Ishikawa (cell line): ENCODE data around the gene PSD4.
A peak's percentile ranks its signal among the peaks of the same experiment; 100 is the strongest.

Experiments
- CEBPB ChIP-seq: IDR thresholded peaks from 2 replicates; pipeline ENCODE4 v1.6.1; 2012
- CREB1 ChIP-seq: IDR thresholded peaks from 2 replicates; pipeline ENCODE4 v1.6.1; 2012; ENCODE audit warnings: low read depth
- EGR1 ChIP-seq: IDR thresholded peaks from 2 replicates; pipeline ENCODE4 v1.6.1; 2012
- EP300 ChIP-seq: IDR thresholded peaks from 2 replicates; pipeline ENCODE4 v1.6.1; 2012; ENCODE audit warnings: borderline replicate concordance
- FOXM1 ChIP-seq: IDR thresholded peaks from 2 replicates; pipeline ENCODE4 v1.6.1; 2012; ENCODE audit warnings: low read depth, borderline replicate concordance
- NFIC ChIP-seq: IDR thresholded peaks from 2 replicates; pipeline ENCODE4 v1.6.1; 2012
- RAD21 ChIP-seq: IDR thresholded peaks from 2 replicates; pipeline ENCODE4 v1.6.1; 2012; ENCODE audit warnings: low read depth
- TAF1 ChIP-seq: IDR thresholded peaks from 2 replicates; pipeline ENCODE4 v1.6.1; 2012; ENCODE audit warnings: low read depth, mild to moderate bottlenecking
- TCF12 ChIP-seq: IDR thresholded peaks from 2 replicates; pipeline ENCODE4 v1.6.1; 2012; ENCODE audit warnings: low read depth
- TEAD4 ChIP-seq: IDR thresholded peaks from 2 replicates; pipeline ENCODE4 v1.6.1; 2012
- YY1 ChIP-seq: IDR thresholded peaks from 2 replicates; pipeline ENCODE4 v1.6.1; 2012; ENCODE audit warnings: low read depth
- ZBTB7A ChIP-seq: IDR thresholded peaks from 2 replicates; pipeline ENCODE4 v1.6.1; 2012; ENCODE audit warnings: low read depth
- TF ChIP-seq, protein P1 (sequence below): IDR thresholded peaks from 2 replicates; pipeline ENCODE4 v1.6.1; 2012; ENCODE audit warnings: low read depth, mild to moderate bottlenecking
- TF ChIP-seq, protein P2 (sequence below): IDR thresholded peaks from 2 replicates; pipeline ENCODE4 v1.6.1; 2012
- TF ChIP-seq, protein P3 (sequence below): IDR thresholded peaks from 2 replicates; pipeline ENCODE4 v1.6.1; 2012

Gene PSD4

GRCh38 chr2:113200236-113200635 lies 26.5 kb downstream of the PSD4 start:
- TF ChIP-seq CREB1 (no peak), TCF12 (no peak)

DNA sequence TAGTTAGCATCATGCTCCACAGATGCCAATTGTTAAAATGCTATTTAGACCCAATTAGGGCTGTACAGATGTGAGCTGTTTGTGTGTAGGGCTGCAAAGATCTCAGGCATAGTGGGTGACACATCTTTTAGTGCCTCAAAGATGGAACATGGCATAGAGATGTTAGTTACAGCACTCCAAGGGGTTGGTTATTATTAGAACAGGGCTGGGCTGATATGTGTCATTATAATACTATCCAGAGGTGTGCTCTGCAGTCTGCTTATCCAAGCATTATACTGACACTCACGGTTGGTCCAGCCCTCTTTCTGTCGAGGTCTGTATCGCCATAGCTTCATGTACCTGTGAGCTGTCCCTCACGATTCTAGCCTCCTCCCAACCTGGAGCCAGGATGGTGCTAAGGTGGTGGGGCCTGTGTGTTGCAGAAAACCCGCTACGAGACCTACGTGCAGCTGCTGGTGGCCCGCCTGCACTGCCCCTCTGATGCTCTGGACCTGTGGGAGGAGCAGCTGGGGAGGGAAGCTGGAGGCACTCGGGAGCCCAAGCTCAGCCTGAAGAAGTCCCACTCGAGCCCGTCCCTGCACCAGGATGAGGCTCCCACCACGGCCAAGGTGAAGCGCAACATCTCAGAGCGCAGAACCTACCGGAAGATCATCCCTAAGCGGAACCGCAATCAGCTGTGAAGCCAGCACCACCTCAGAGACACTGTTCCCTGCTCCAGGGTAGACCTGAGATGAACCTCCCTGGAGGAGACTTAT lies 27.1 kb downstream of the PSD4 start:
- TF ChIP-seq RAD21 (no peak), CEBPB (no peak), TEAD4 (no peak), EP300 (no peak), EGR1 (no peak), FOXM1 (no peak), ZBTB7A (no peak)
- TF ChIP-seq, protein P1, sequence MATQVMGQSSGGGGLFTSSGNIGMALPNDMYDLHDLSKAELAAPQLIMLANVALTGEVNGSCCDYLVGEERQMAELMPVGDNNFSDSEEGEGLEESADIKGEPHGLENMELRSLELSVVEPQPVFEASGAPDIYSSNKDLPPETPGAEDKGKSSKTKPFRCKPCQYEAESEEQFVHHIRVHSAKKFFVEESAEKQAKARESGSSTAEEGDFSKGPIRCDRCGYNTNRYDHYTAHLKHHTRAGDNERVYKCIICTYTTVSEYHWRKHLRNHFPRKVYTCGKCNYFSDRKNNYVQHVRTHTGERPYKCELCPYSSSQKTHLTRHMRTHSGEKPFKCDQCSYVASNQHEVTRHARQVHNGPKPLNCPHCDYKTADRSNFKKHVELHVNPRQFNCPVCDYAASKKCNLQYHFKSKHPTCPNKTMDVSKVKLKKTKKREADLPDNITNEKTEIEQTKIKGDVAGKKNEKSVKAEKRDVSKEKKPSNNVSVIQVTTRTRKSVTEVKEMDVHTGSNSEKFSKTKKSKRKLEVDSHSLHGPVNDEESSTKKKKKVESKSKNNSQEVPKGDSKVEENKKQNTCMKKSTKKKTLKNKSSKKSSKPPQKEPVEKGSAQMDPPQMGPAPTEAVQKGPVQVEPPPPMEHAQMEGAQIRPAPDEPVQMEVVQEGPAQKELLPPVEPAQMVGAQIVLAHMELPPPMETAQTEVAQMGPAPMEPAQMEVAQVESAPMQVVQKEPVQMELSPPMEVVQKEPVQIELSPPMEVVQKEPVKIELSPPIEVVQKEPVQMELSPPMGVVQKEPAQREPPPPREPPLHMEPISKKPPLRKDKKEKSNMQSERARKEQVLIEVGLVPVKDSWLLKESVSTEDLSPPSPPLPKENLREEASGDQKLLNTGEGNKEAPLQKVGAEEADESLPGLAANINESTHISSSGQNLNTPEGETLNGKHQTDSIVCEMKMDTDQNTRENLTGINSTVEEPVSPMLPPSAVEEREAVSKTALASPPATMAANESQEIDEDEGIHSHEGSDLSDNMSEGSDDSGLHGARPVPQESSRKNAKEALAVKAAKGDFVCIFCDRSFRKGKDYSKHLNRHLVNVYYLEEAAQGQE = no peak
- TF ChIP-seq, protein P2, sequence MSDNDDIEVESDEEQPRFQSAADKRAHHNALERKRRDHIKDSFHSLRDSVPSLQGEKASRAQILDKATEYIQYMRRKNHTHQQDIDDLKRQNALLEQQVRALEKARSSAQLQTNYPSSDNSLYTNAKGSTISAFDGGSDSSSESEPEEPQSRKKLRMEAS = no peak

- TF ChIP-seq TEAD4 (no peak), CREB1 (no peak), EP300 (no peak), NFIC (no peak), RAD21 (no peak), CEBPB (no peak), TAF1 (no peak), ZBTB7A (no peak), EGR1 (no peak), TCF12 (no peak), FOXM1 (no peak), YY1 (no peak)
- TF ChIP-seq, protein P3, sequence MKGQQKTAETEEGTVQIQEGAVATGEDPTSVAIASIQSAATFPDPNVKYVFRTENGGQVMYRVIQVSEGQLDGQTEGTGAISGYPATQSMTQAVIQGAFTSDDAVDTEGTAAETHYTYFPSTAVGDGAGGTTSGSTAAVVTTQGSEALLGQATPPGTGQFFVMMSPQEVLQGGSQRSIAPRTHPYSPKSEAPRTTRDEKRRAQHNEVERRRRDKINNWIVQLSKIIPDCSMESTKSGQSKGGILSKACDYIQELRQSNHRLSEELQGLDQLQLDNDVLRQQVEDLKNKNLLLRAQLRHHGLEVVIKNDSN = no peak
- TF ChIP-seq, protein P2 = no peak
- TF ChIP-seq, protein P1 = no peak
Observed at GRCh38 chr2:113201496-113202304, 27.9 kb downstream of the PSD4 start.

GRCh38 chr2:113202305-113203216 lies 28.8 kb downstream of the PSD4 start:
- peak; percentile 95 for TF ChIP-seq ZBTB7A
- TF ChIP-seq TAF1 = no peak
- TF ChIP-seq CREB1 = no peak
- TF ChIP-seq, protein P2 = peak; percentile 91
- TF ChIP-seq EP300 = peak; percentile 99
- peak; percentile 85 for TF ChIP-seq TEAD4
- TF ChIP-seq EGR1 = no peak
- TF ChIP-seq RAD21 = peak; percentile 17; the same call in 1 of the 2 replicates
- peak; percentile 91 for TF ChIP-seq FOXM1
- TF ChIP-seq, protein P3 = peak; percentile 55
- TF ChIP-seq YY1 = peak; percentile 85
- peak; percentile 100 for TF ChIP-seq NFIC
- TF ChIP-seq, protein P1 = no peak
- TF ChIP-seq TCF12 = peak; percentile 99
- peak; percentile 61; the same call in 1 of the 2 replicates for TF ChIP-seq CEBPB
